K562 treated with DMSO at 1 percent for 12 hours (cell line): ENCODE measurements around the gene NEU3. TPM values are rescaled to one million over a fixed set of nuclear protein-coding genes. Genes with fewer than 3 reads are reported as not detected.

Source experiments
- total RNA-seq: library from RNA; unstranded; fragments of 300-600 nt; gene quantifications from 2 replicates; pipeline ENCODE4 v1.2.3, GENCODE V29; 2022; ENCODE audit not compliant: insufficient read depth

NEU3 gene
- 4.7 and 13.5 TPM in 2 replicates for total RNA-seq

GRCh38 chr11:74988541-74989259 lies at the start of gene NEU3:
Gene NEU3 (plus strand): TSS chr11:74988933. CDS start chr11:74989061, 128 bp downstream.

DNA sequence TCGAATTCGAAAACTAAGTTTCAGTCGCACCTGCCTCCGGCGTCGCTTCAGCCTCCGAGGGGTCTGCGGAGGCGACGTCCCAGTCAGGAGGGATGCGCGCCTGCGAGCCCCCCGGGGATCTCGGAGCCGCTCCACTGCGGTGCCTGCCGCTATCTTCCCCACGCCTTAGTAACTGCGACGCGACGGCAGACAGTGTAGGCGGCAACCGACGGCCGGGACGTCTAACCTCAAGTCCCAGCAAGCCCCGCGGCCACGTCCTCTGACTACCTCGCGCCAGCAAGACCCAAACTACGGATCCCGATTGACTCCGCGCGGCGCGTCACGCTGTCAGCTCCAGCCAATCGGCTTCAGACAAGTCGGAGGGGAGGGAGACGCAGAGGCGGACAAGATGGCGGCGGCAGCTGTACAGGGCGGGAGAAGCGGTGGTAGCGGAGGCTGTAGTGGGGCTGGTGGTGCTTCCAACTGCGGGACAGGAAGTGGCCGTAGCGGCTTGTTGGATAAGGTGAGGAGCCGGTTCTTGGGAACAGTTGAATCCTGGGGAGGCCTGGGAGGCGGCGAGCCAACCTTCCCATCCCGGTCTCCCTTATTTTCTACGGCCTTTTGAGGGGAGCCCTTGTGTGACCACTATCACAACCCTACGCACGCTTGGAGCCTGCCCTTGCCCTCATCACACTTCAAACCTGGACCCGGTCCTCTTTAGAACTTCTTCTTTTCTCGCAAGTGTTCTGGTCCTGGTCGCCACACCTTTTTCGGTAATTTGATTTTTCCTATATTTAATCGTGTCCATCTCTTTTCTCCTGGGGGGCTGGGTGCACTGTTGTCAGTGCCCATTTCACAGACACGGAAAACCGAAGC lies 39.6 kb upstream of the NEU3 start, which contains the start of the genes SPCS2 and XRRA1:
Gene SPCS2 (plus strand): TSS at position 369 of the 855 bp plus-strand sequence. CDS start 20 bp downstream, at position 389.
Gene XRRA1 (minus strand): TSS at position 194 of the 855 bp plus-strand sequence. CDS start 8,213 bp downstream, outside the sequence.

Other genes with a start within 250 kb of the NEU3 start
- 1.1 and 7.4 TPM in 2 replicates for gene RNF169, start 240.1 kb upstream of the NEU3 start, total RNA-seq
- gene XRRA1, start 39.8 kb upstream of the NEU3 start, total RNA-seq = 13.6 and 27.2 TPM in 2 replicates
- gene SPCS2, start 39.7 kb upstream of the NEU3 start, total RNA-seq = 43.3 and 60.9 TPM in 2 replicates
- gene OR2AT4, start 107.9 kb downstream of the NEU3 start, total RNA-seq = 0.17 TPM in 1 of 2 replicates, not detected in the other
- gene SLCO2B1, start 162.2 kb downstream of the NEU3 start, total RNA-seq = 2.6 and 16.8 TPM in 2 replicates